ENCODE results near the gene ZNF280C.

- TF ChIP-seq POLR2A (IDR thresholded peaks at IDR 0.05) (no peak), CTCF (IDR thresholded peaks at IDR 0.05) (no peak)
Measured at GRCh38 chrX:130170752-130171445, 97.8 kb downstream of the ZNF280C start.
